ENCODE results near the gene MINDY4.

MINDY4 gene

DNA sequence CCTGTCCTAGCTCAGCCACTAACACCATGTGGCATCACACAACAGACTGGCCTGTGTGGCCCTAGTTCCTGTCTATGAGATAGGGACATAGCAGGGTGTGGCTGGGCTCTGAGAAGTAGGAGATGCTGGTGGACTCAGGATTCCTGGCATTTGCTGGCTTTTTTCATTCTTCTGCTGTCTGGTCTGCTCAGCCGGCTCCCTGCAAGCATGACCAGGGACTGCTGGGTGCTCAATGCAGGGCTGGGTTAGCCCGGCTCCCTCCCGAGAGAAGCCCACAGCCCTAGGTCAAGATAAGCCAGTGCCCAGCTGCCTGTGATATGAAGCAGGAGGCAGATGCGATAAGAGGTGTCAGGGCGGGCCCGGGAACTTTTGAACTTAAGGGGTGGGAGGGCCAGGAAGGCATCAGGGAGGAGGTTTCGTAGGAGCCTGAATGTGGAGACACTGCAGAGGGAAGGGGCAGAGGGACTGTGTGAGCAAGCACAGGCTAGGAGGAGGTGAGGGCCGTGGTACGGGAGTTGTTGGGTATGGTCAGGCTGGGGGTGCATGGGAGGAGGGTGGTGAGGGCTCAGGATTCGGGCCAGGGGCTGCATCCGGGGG lies 143.9 kb downstream of the MINDY4 start:
- TF ChIP-seq, protein P1, sequence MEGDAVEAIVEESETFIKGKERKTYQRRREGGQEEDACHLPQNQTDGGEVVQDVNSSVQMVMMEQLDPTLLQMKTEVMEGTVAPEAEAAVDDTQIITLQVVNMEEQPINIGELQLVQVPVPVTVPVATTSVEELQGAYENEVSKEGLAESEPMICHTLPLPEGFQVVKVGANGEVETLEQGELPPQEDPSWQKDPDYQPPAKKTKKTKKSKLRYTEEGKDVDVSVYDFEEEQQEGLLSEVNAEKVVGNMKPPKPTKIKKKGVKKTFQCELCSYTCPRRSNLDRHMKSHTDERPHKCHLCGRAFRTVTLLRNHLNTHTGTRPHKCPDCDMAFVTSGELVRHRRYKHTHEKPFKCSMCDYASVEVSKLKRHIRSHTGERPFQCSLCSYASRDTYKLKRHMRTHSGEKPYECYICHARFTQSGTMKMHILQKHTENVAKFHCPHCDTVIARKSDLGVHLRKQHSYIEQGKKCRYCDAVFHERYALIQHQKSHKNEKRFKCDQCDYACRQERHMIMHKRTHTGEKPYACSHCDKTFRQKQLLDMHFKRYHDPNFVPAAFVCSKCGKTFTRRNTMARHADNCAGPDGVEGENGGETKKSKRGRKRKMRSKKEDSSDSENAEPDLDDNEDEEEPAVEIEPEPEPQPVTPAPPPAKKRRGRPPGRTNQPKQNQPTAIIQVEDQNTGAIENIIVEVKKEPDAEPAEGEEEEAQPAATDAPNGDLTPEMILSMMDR (IDR thresholded peaks at IDR 0.05; ENCODE audit: control extremely low read depth, extremely low read depth, low read depth, missing control alignments): no peak
- CTCF ChIA-PET: no interaction called here
- POLR2A ChIA-PET: no interaction called here
- DNase-seq (ENCODE audit: extremely low spot score): no peak

- TF ChIP-seq, protein P1 (IDR thresholded peaks at IDR 0.05; ENCODE audit: control extremely low read depth, extremely low read depth, low read depth, missing control alignments): no peak
- CTCF ChIA-PET: no interaction called here
These were observed 144.5 kb downstream of the MINDY4 start for GRCh38 chr7:30915751-30916150.

DNA sequence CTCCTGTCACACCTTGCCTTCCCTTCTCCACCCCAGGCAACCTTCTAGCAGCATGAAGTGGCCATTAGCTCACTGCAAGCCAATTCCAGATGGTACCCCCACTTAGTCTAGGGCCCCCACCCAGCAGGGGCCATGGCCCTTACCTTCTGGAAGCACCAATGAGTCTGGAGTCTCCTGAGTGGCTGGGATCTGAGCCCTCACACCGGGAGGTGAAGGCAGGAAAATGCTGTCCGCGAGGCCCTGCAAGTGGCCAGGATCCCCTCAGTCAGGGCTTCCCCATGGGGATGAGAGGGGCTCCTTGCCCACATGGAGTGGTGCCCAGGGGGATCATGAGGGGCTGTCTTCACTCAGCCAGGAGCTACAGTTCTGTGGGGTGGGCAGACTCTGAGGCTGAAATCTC lies 145.0 kb downstream of the MINDY4 start:
- CTCF ChIA-PET: interaction anchor here (1.6 kb wide), 1 partner anchor 58 kb away, joined by 4 read pairs; no protein-coding TSS in a partner anchor
- POLR2A ChIA-PET: no interaction called here

More at GRCh38 chr7:30915751-30916150, 144.5 kb downstream of the MINDY4 start:
- DNase-seq (ENCODE audit: extremely low spot score): no peak
- POLR2A ChIA-PET: no interaction called here

GRCh38 chr7:30916767-30917166 lies 145.6 kb downstream of the MINDY4 start:
- TF ChIP-seq, protein P1 (IDR thresholded peaks at IDR 0.05; ENCODE audit: control extremely low read depth, extremely low read depth, low read depth, missing control alignments): no peak
- no peak for DNase-seq (ENCODE audit: extremely low spot score)
- CTCF ChIA-PET: interaction anchor here (1.6 kb wide), 1 partner anchor 58 kb away, joined by 4 read pairs; no protein-coding TSS in a partner anchor
- POLR2A ChIA-PET: no interaction called here

More for the DNA sequence above, 145.0 kb downstream of the MINDY4 start:
- DNase-seq (ENCODE audit: extremely low spot score): no peak
- TF ChIP-seq, protein P1 (IDR thresholded peaks at IDR 0.05; ENCODE audit: control extremely low read depth, extremely low read depth, low read depth, missing control alignments): no peak

- POLR2A ChIA-PET: no interaction called here
- CTCF ChIA-PET: interaction anchor here (1.6 kb wide), 1 partner anchor 57 kb away, joined by 4 read pairs; no protein-coding TSS in a partner anchor
- TF ChIP-seq, protein P1 (IDR thresholded peaks at IDR 0.05; ENCODE audit: control extremely low read depth, extremely low read depth, low read depth, missing control alignments): no peak
These were observed 146.1 kb downstream of the MINDY4 start for GRCh38 chr7:30917216-30917893.

DNA sequence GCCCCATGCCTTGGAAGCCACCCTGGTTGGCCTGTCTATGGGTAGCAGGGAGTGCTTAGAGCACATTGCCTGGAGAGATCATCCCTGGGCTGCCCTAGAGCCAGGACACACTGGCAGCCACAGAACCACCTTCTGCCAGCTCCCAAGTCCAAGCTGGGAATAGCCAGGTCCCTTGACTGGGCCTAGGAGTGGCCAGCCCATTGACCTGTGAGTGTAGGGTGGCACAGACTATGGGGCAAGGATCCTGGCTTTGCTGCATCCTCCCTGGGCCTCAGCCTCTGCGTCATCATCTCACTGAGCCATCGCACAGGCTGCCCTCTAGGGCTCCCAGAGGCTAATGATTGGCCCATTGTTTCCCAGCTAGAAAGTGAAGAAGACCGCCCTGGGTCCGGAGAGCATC lies 147.5 kb downstream of the MINDY4 start:
- TF ChIP-seq, protein P1 (IDR thresholded peaks at IDR 0.05; ENCODE audit: control extremely low read depth, extremely low read depth, low read depth, missing control alignments): no peak
- no peak for DNase-seq (ENCODE audit: extremely low spot score)
- ChIA-PET CTCF (interaction anchor here (3.3 kb wide), 1 partner anchor 20 kb away, joined by 16 read pairs; no protein-coding TSS in a partner anchor), POLR2A (interaction anchor here (0.7 kb wide), 1 partner anchor 784 kb away, joined by 8 read pairs; the partner anchor contains the start of gene MTURN)

More at GRCh38 chr7:30917216-30917893, 146.1 kb downstream of the MINDY4 start:
- no peak for DNase-seq (ENCODE audit: extremely low spot score)
